H1 (cell line): Measurements from ENCODE around the gene LGALS9C. TPM values are rescaled to one million over a fixed set of nuclear protein-coding genes. Genes with fewer than 3 reads are reported as not detected.
"Not testable (repeated sequence)": the region's sequence is repeated elsewhere in the genome, so short reads cannot be mapped to it uniquely, and the experiment has no call there.

Experiments
- CTCF ChIA-PET: fragments of 300-600 bp; sonication (Branson Sonifier 250); formaldehyde crosslinking; loops from one replicate; lab custom pipeline; 2021; ENCODE audit not compliant: partially characterized antibody; lab: Charles Lee
- POLR2A ChIA-PET: fragments of 300-600 bp; sonication (Branson Sonifier 250); formaldehyde crosslinking; loops from one replicate; lab custom pipeline; 2021; ENCODE audit warnings: inconsistent platforms; ENCODE audit not compliant: partially characterized antibody; lab: Charles Lee
- DNase-seq, 2 experiments: peaks; one replicate each; pipeline versions ENCODE4 v3.0.0 to v3.0.0-alpha.2; 2010 to 2022; ENCODE audit warnings: low spot score in 2 of 2, low read depth in 1 of 2, mixed read lengths in 1 of 2
- FAIRE-seq: peaks from 2 replicates; lab custom pipeline; 2011; peaks lifted over from hg19 to GRCh38; lab: Jason Lieb, UNC
- H2AFZ ChIP-seq: 2 replicates; pipeline ENCODE4 v1.8.1; 2012; ENCODE audit warnings: low read length, inconsistent platforms
- H2AK5ac ChIP-seq: 2 replicates; pipeline ENCODE4 v1.6.1; 2013; ENCODE audit warnings: low read depth, low read length
- H2BK120ac ChIP-seq: replicated peaks from 2 replicates; pipeline ENCODE3; 2013; ENCODE audit warnings: low read depth, low read length, inconsistent platforms
- H2BK12ac ChIP-seq: 2 replicates; pipeline ENCODE4 v1.6.1; 2013; ENCODE audit warnings: low read depth, low read length
- H2BK15ac ChIP-seq: 2 replicates; pipeline ENCODE4 v1.6.1; 2013; ENCODE audit warnings: low read length
- H2BK20ac ChIP-seq: 2 replicates; pipeline ENCODE4 v1.6.1; 2013; ENCODE audit warnings: low read length
- H2BK5ac ChIP-seq: 2 replicates; pipeline ENCODE4 v1.6.1; 2013; ENCODE audit warnings: low read depth, low read length
- H3K14ac ChIP-seq: 2 replicates; pipeline ENCODE4 v1.6.1; 2013; ENCODE audit warnings: inconsistent platforms; ENCODE audit not compliant: insufficient read length
- H3K18ac ChIP-seq: 2 replicates; pipeline ENCODE4 v1.6.1; 2013; ENCODE audit warnings: low read length; ENCODE audit errors: extremely low read depth
- H3K23ac ChIP-seq: 2 replicates; pipeline ENCODE4 v1.6.1; 2013; ENCODE audit warnings: inconsistent platforms; ENCODE audit not compliant: insufficient read length
- H3K23me2 ChIP-seq: 2 replicates; pipeline ENCODE4 v1.6.1; 2013; ENCODE audit warnings: low read depth, low read length
- H3K27ac ChIP-seq: 2 replicates; pipeline ENCODE4 v1.6.1; 2011; ENCODE audit warnings: low read depth, low read length, inconsistent platforms
- H3K27me3 ChIP-seq, 4 experiments: replicated peaks in 1 of 4; 1 replicate in 1 of 4; 2 replicates in 3 of 4; pipeline versions ENCODE4 v1.6.1 to v1.8.1; 2011 to 2013; ENCODE audit warnings: low read length in 3 of 4, mild to moderate bottlenecking in 3 of 4, inconsistent platforms in 2 of 4, mixed read lengths in 2 of 4, moderate library complexity in 1 of 4; ENCODE audit not compliant: control insufficient read depth in 3 of 4, insufficient read depth in 3 of 4; ENCODE audit errors: extremely low read depth in 1 of 4
- H3K36me3 ChIP-seq, 4 experiments: 2 replicates each; pipeline versions ENCODE4 v1.6.1 to v1.8.1; 2011 to 2013; ENCODE audit warnings: mild to moderate bottlenecking in 4 of 4, low read length in 3 of 4, moderate library complexity in 2 of 4, control low read depth in 1 of 4, inconsistent platforms in 1 of 4; ENCODE audit not compliant: insufficient read depth in 4 of 4, control insufficient read depth in 2 of 4
- H3K4ac ChIP-seq: replicated peaks from 2 replicates; pipeline ENCODE3; 2013; ENCODE audit warnings: low read length, low read depth, mixed read lengths, inconsistent platforms; ENCODE audit not compliant: insufficient read length
- H3K4me1 ChIP-seq, 4 experiments: replicated peaks in 1 of 4; 1 replicate in 1 of 4; 2 replicates in 3 of 4; pipeline versions ENCODE4 v1.6.1 to v1.8.1; 2011 to 2013; ENCODE audit warnings: low read length in 3 of 4, inconsistent platforms in 2 of 4, mixed read lengths in 1 of 4; ENCODE audit not compliant: insufficient read depth in 4 of 4, control insufficient read depth in 3 of 4
- H3K4me2 ChIP-seq, 2 experiments: 2 replicates each; pipeline versions ENCODE4 v1.6.1 to v1.8.1; 2011 to 2013; ENCODE audit warnings: low read depth in 2 of 2, low read length in 2 of 2, control low read depth in 1 of 2, inconsistent platforms in 1 of 2, mild to moderate bottlenecking in 1 of 2; ENCODE audit not compliant: insufficient read depth in 1 of 2
- H3K4me3 ChIP-seq, 4 experiments: fragments of 200-600, 300-600 bp in 1 of 4; sonication (generic), shearing (Covaris generic), sonication (Bioruptor Twin) in 1 of 4; 2 replicates each; pipeline versions ENCODE4 v1.5.1 to v1.8.1; 2011 to 2016; ENCODE audit warnings: low read length in 4 of 4, low read depth in 3 of 4, control low read depth in 2 of 4, inconsistent platforms in 2 of 4, mild to moderate bottlenecking in 2 of 4, mixed read lengths in 1 of 4, moderate library complexity in 1 of 4; ENCODE audit not compliant: insufficient read depth in 2 of 4; ENCODE audit errors: extremely low read depth in 1 of 4
- H3K56ac ChIP-seq: replicated peaks from 2 replicates; pipeline ENCODE3; 2013; ENCODE audit warnings: low read depth, mild to moderate bottlenecking, mixed read lengths, low read length, inconsistent platforms; ENCODE audit not compliant: insufficient read length
- H3K79me1 ChIP-seq: 2 replicates; pipeline ENCODE4 v1.6.1; 2013; ENCODE audit warnings: low read depth, low read length, control low read depth
- H3K79me2 ChIP-seq, 2 experiments: 2 replicates each; pipeline versions ENCODE4 v1.6.1 to v1.8.1; 2012 to 2013; ENCODE audit warnings: low read length in 2 of 2, mild to moderate bottlenecking in 2 of 2, inconsistent platforms in 1 of 2; ENCODE audit not compliant: insufficient read depth in 2 of 2, control insufficient read depth in 1 of 2
- H3K9ac ChIP-seq, 4 experiments: replicated peaks in 1 of 4; 1 replicate in 1 of 4; 2 replicates in 3 of 4; pipeline versions ENCODE4 v1.6.1 to v1.8.1; 2011 to 2013; ENCODE audit warnings: low read depth in 3 of 4, low read length in 3 of 4, control low read depth in 2 of 4, mild to moderate bottlenecking in 2 of 4, moderate library complexity in 2 of 4, inconsistent platforms in 1 of 4; ENCODE audit errors: extremely low read depth in 1 of 4
- H3K9me3 ChIP-seq, 2 experiments: 2 replicates each; pipeline versions ENCODE4 v1.6.1 to v1.8.1; 2012 to 2013; ENCODE audit warnings: mild to moderate bottlenecking in 2 of 2, moderate library complexity in 2 of 2, control low read depth in 1 of 2, inconsistent platforms in 1 of 2, low read depth in 1 of 2, low read length in 1 of 2, mixed read lengths in 1 of 2; ENCODE audit not compliant: insufficient read depth in 2 of 2
- H4K20me1 ChIP-seq, 2 experiments: replicated peaks in 1 of 2; 2 replicates each; pipeline versions ENCODE3 to v1.8.1; 2011 to 2013; ENCODE audit warnings: inconsistent platforms in 2 of 2, low read length in 2 of 2, mild to moderate bottlenecking in 1 of 2; ENCODE audit not compliant: insufficient read depth in 2 of 2, control insufficient read depth in 1 of 2
- H4K5ac ChIP-seq: 2 replicates; pipeline ENCODE4 v1.6.1; 2013; ENCODE audit warnings: low read length, low read depth, mixed read lengths, inconsistent platforms; ENCODE audit not compliant: insufficient read length
- H4K8ac ChIP-seq: 2 replicates; pipeline ENCODE4 v1.8.0; 2013; ENCODE audit warnings: mild to moderate bottlenecking, moderate library complexity, low read length, inconsistent platforms; ENCODE audit not compliant: insufficient read depth; ENCODE audit errors: extremely low read depth
- H4K91ac ChIP-seq: replicated peaks from 2 replicates; pipeline ENCODE3; 2013; ENCODE audit warnings: low read length, mixed read lengths, inconsistent platforms; ENCODE audit not compliant: insufficient read length
- WGBS, 2 experiments: shearing (Covaris generic) in 1 of 2; methylation state at CpG; one replicate each; pipeline versions ENCODE4 v1.1.6 to v1.1.7; 2013 to 2015; ENCODE audit warnings: low lambda C conversion rate in 2 of 2, mixed read lengths in 2 of 2, inconsistent platforms in 1 of 2, low coverage in 1 of 2, missing lambda C conversion rate in 1 of 2; ENCODE audit not compliant: insufficient replicate concordance in 2 of 2, insufficient coverage in 1 of 2, insufficient read length in 1 of 2; ENCODE audit errors: extremely low coverage in 1 of 2, missing lambda C conversion rate in 1 of 2; 5-methylcytosine and 5-hydroxymethylcytosine counted together
- polyA plus RNA-seq, 7 experiments: library from polyadenylated mRNA; depleted of rRNA in 3 of 7; stranded (reverse) in 5 of 7; unstranded in 2 of 7; fragments of >200 nt in 5 of 7; fragments of 200-250 nt in 2 of 7; gene quantifications; 1 replicate in 5 of 7; 2 replicates in 1 of 7; 4 replicates in 1 of 7; pipeline versions ENCODE4 v1.2.1 to v1.2.3, GENCODE V29; 2011 to 2013; ENCODE audit warnings: missing spikeins in 2 of 7, mixed read lengths in 2 of 7
- total RNA-seq: library from RNA; stranded (reverse); fragmentation: NEBNext Ultra II Directional; extraction: Animal tissue kit (Norgen Biotek cat#: 25700); gene quantifications from 2 replicates; pipeline ENCODE4 v1.2.1, GENCODE V29; 2021

LGALS9C gene
- total and polyA plus RNA-seq, 2 of the 8 experiments (the other 6 are each of a cell fraction or from before 2014, with no cell fraction given) = 0.03 TPM; not detected in 1

GRCh38 chr17:18503221-18503620, 26.6 kb downstream of the LGALS9C start:
- H3K27ac ChIP-seq, H4K20me1 ChIP-seq, H3K27me3 ChIP-seq, H3K79me1 ChIP-seq, FAIRE-seq, H4K5ac ChIP-seq, DNase-seq, H2BK120ac ChIP-seq, H3K4ac ChIP-seq, H2BK15ac ChIP-seq, H3K79me2 ChIP-seq, H3K9me3 ChIP-seq, H3K23me2 ChIP-seq, H3K36me3 ChIP-seq, CTCF ChIA-PET, H3K9ac ChIP-seq, H2AFZ ChIP-seq, H3K18ac ChIP-seq, H3K23ac ChIP-seq, H4K8ac ChIP-seq, H2AK5ac ChIP-seq, POLR2A ChIA-PET, H2BK12ac ChIP-seq, H4K91ac ChIP-seq, H3K4me3 ChIP-seq, H3K14ac ChIP-seq, H3K4me2 ChIP-seq, H3K4me1 ChIP-seq, H3K56ac ChIP-seq, H2BK5ac ChIP-seq, H2BK20ac ChIP-seq: not testable (repeated sequence)
- WGBS, 2 experiments = no CpG with 5 or more reads among the region's 5 CpGs

- H3K23ac ChIP-seq, H3K27me3 ChIP-seq, H3K79me2 ChIP-seq, H2BK5ac ChIP-seq, H3K4me1 ChIP-seq, H2BK12ac ChIP-seq, CTCF ChIA-PET, H3K4me2 ChIP-seq, H2BK20ac ChIP-seq, H3K9ac ChIP-seq, H3K9me3 ChIP-seq, H4K5ac ChIP-seq, H4K91ac ChIP-seq, POLR2A ChIA-PET, H2BK15ac ChIP-seq, H3K18ac ChIP-seq, H2AFZ ChIP-seq, H3K4ac ChIP-seq, H3K14ac ChIP-seq, H4K20me1 ChIP-seq, H4K8ac ChIP-seq, H3K56ac ChIP-seq, H3K4me3 ChIP-seq, H3K27ac ChIP-seq, H3K36me3 ChIP-seq, H3K23me2 ChIP-seq, FAIRE-seq, H2BK120ac ChIP-seq, H2AK5ac ChIP-seq, H3K79me1 ChIP-seq: not testable (repeated sequence)
- WGBS, 2 experiments = 92% methylated on average over 2 of the region's 9 CpGs; no CpG with 5 or more reads in 1 of the 2 experiments
- peak in 1 of 2 experiments; percentile 37 for DNase-seq
Measured at GRCh38 chr17:18507729-18508128, 31.1 kb downstream of the LGALS9C start.
